Lower leg skin (tissue), 3 donors: ENCODE measurements around the gene KCNJ10.

Experiments used
- CTCF ChIP-seq, 3 donors: fragments of 450-650 bp; IDR thresholded peaks; one replicate each; pipeline ENCODE4 v1.5.1; 2016; ENCODE audit warnings: antibody characterized with exemption in 3 of 3, mild to moderate bottlenecking in 3 of 3, moderate library complexity in 2 of 3
- POLR2A ChIP-seq, 2 donors: fragments of 450-650 bp; IDR thresholded peaks; one replicate each; pipeline ENCODE4 v1.6.1; 2016 to 2017; ENCODE audit warnings: antibody characterized with exemption in 2 of 2, mild to moderate bottlenecking in 1 of 2, moderate library complexity in 1 of 2

GRCh38 chr1:159972443-159973205 is 97.3 kb downstream of the KCNJ10 start:
- no peak for TF ChIP-seq CTCF (IDR thresholded peaks at IDR 0.05)
- no peak for TF ChIP-seq POLR2A (IDR thresholded peaks at IDR 0.05)
